Endothelial cell of umbilical vein (primary cell): ENCODE measurements around the gene NRG3. TPM values are rescaled to one million over a fixed set of nuclear protein-coding genes. Genes with fewer than 3 reads are reported as not detected.

Experiments used
- BruUV-seq: library from RNA; stranded (reverse); fragments of 400-500 nt; replicated peaks from 2 replicates; lab custom pipeline; 2021; lab: Mats Ljungman, UMichigan
- CTCF ChIA-PET: fragments of 300-600, 350-600 bp; sonication (Branson Sonifier 250); formaldehyde crosslinking; loops from one replicate; lab custom pipeline; 2021; ENCODE audit warnings: antibody characterized with exemption, inconsistent platforms; lab: Charles Lee
- POLR2A ChIA-PET: fragments of 300-600, 350-600 bp; sonication (Branson Sonifier 250); formaldehyde crosslinking; loops from one replicate; lab custom pipeline; 2021; ENCODE audit warnings: antibody characterized with exemption, inconsistent platforms; lab: Charles Lee
- DNase-seq: peaks from one replicate; pipeline ENCODE4 v3.0.0-alpha.2; 2011; ENCODE audit warnings: low read depth, low spot score
- FAIRE-seq: peaks from 2 replicates; lab custom pipeline; 2011; peaks lifted over from hg19 to GRCh38; lab: Jason Lieb, UNC
- H2AFZ ChIP-seq: 2 replicates; pipeline ENCODE4 v1.6.0; 2012; ENCODE audit warnings: low read depth, low read length, control low read depth, inconsistent platforms
- H3K27ac ChIP-seq: 2 replicates; pipeline ENCODE4 v1.5.1; 2011; ENCODE audit warnings: low read depth, mild to moderate bottlenecking, control low read depth, low read length, moderate library complexity; ENCODE audit not compliant: insufficient read depth
- H3K27me3 ChIP-seq, 2 experiments: 2 replicates each; pipeline versions ENCODE4 v1.6.0 to v1.6.1; 2011; ENCODE audit warnings: low read length in 2 of 2, mixed read lengths in 1 of 2; ENCODE audit not compliant: control insufficient read depth in 2 of 2, insufficient read depth in 2 of 2
- H3K36me3 ChIP-seq, 2 experiments: 2 replicates in 1 of 2; 3 replicates in 1 of 2; pipeline ENCODE4 v1.5.1; 2011; ENCODE audit warnings: low read length in 2 of 2, mild to moderate bottlenecking in 1 of 2, moderate library complexity in 1 of 2; ENCODE audit not compliant: control insufficient read depth in 2 of 2, insufficient read depth in 2 of 2; ENCODE audit errors: extremely low read depth in 1 of 2
- H3K4me1 ChIP-seq: 3 replicates; pipeline ENCODE4 v1.5.1; 2011; ENCODE audit warnings: mild to moderate bottlenecking, low read length; ENCODE audit not compliant: control insufficient read depth, insufficient read depth; ENCODE audit errors: extremely low read depth
- H3K4me2 ChIP-seq: 2 replicates; pipeline ENCODE4 v1.6.1; 2011; ENCODE audit warnings: low read length, control low read depth, mixed read lengths; ENCODE audit not compliant: insufficient read depth
- H3K4me3 ChIP-seq, 3 experiments: fragments of 200-600 bp in 1 of 3; sonication (generic), shearing (Covaris generic) in 1 of 3; replicated peaks in 1 of 3; 2 replicates each; pipeline ENCODE4 v1.5.1; 2011 to 2016; ENCODE audit warnings: control low read depth in 3 of 3, low read length in 3 of 3, mild to moderate bottlenecking in 2 of 3, inconsistent platforms in 1 of 3, low read depth in 1 of 3, moderate library complexity in 1 of 3; ENCODE audit not compliant: insufficient read depth in 1 of 3
- H3K79me2 ChIP-seq: 2 replicates; pipeline ENCODE4 v1.6.0; 2012; ENCODE audit warnings: low read length, inconsistent platforms; ENCODE audit not compliant: control insufficient read depth, insufficient read depth
- H3K9ac ChIP-seq: replicated peaks from 2 replicates; pipeline ENCODE3; 2011; ENCODE audit warnings: low read length, control low read depth; ENCODE audit not compliant: insufficient read depth; ENCODE audit errors: extremely low read depth
- H3K9me1 ChIP-seq: replicated peaks from 3 replicates; pipeline ENCODE4 v1.6.0; 2011; ENCODE audit warnings: mild to moderate bottlenecking, low read length; ENCODE audit not compliant: control insufficient read depth, insufficient read depth; ENCODE audit errors: extremely low read depth
- H3K9me3 ChIP-seq: replicated peaks from 2 replicates; pipeline ENCODE4 v1.5.1; 2012; ENCODE audit warnings: low read length, inconsistent platforms; ENCODE audit not compliant: control insufficient read depth, insufficient read depth
- H4K20me1 ChIP-seq: replicated peaks from 2 replicates; pipeline ENCODE3; 2011; ENCODE audit warnings: mild to moderate bottlenecking, low read length; ENCODE audit not compliant: control insufficient read depth, insufficient read depth; ENCODE audit errors: extremely low read depth
- CTCF ChIP-seq, 2 donors: IDR thresholded peaks; 1 replicate in 1 of 2; 2 replicates in 1 of 2; pipeline ENCODE4 v1.5.1; 2011; ENCODE audit warnings: low read length in 2 of 2, mild to moderate bottlenecking in 2 of 2, moderate library complexity in 2 of 2, control low read depth in 1 of 2, inconsistent platforms in 1 of 2, low read depth in 1 of 2; ENCODE audit not compliant: insufficient read depth in 1 of 2; ENCODE audit errors: extremely low read depth in 1 of 2
- EZH2 ChIP-seq: IDR thresholded peaks from 2 replicates; pipeline ENCODE4 v1.6.1; 2012; ENCODE audit warnings: borderline replicate concordance, low read depth, mild to moderate bottlenecking, moderate library complexity, low read length, inconsistent platforms; ENCODE audit not compliant: severe bottlenecking
- FOS ChIP-seq: IDR thresholded peaks from 2 replicates; pipeline ENCODE4 v1.6.1; 2011; ENCODE audit warnings: mild to moderate bottlenecking, low read length, moderate library complexity, borderline replicate concordance; ENCODE audit not compliant: insufficient read depth
- GATA2 ChIP-seq: IDR thresholded peaks from 2 replicates; pipeline ENCODE4 v1.7.0; 2011; ENCODE audit warnings: low read depth, mild to moderate bottlenecking, moderate library complexity, mixed read lengths, low read length; ENCODE audit not compliant: insufficient read length, insufficient read depth
- JUN ChIP-seq: IDR thresholded peaks from 2 replicates; pipeline ENCODE4 v1.6.1; 2011; ENCODE audit warnings: borderline replicate concordance, low read depth; ENCODE audit not compliant: insufficient read length, insufficient read depth
- MAX ChIP-seq: IDR thresholded peaks from 2 replicates; pipeline ENCODE4 v1.6.1; 2011; ENCODE audit not compliant: insufficient read depth, insufficient read length
- MYC ChIP-seq: IDR thresholded peaks from one replicate; pipeline ENCODE4 v1.6.1; 2011; ENCODE audit warnings: mild to moderate bottlenecking, low read depth, low read length
- POLR2A ChIP-seq: IDR thresholded peaks from 2 replicates; pipeline ENCODE4 v1.6.1; 2012; ENCODE audit warnings: low read depth, mild to moderate bottlenecking, control low read depth, low read length
- POLR2AphosphoS5 ChIP-seq: IDR thresholded peaks from 2 replicates; pipeline ENCODE4 v1.6.1; 2012; ENCODE audit warnings: low read depth, mild to moderate bottlenecking, control low read depth, low read length, moderate library complexity; ENCODE audit not compliant: insufficient read depth
- dilution Hi-C: fragments of 300-500 bp; cut with MboI; formaldehyde crosslinking; loops from one replicate; pipeline ENCODE4 v1.15.0; 2019; ENCODE audit warnings: low sequenced_read_pairs; ENCODE audit not compliant: extremely low pct_ligation_motif_present
- intact Hi-C: fragments of 100-400 bp; cut with micrococcal nuclease; formaldehyde crosslinking; loops from one replicate; pipeline ENCODE4 v1.10.0; 2022
- polyA plus RNA-seq, 4 experiments: library from polyadenylated mRNA; depleted of rRNA in 3 of 4; stranded (reverse) in 3 of 4; unstranded in 1 of 4; fragments of >200 nt; gene quantifications; 2 replicates each; pipeline versions ENCODE4 v1.2.1 to v1.2.3, GENCODE V29; 2011 to 2012; ENCODE audit warnings: missing spikeins in 1 of 4
- total RNA-seq: library from RNA; stranded (reverse); gene quantifications from 2 replicates; pipeline ENCODE4 v1.2.3, GENCODE V29; 2021

The NRG3 gene
- total and polyA plus RNA-seq, 2 donors (not counting 3 experiments of a cell fraction or from before 2014, with no cell fraction given) = 1.9 to 3.9 TPM

GRCh38 chr10:83007510-83007909 lies 1132.5 kb downstream of the NRG3 start:
- peaks cover 0 to 3% of the 10 kb centered on the region in 2 experiments for H3K27me3 ChIP-seq
- TF ChIP-seq POLR2A = no peak
- TF ChIP-seq GATA2 = no peak
- no peak for TF ChIP-seq JUN
- no peak for TF ChIP-seq FOS
- no peak for TF ChIP-seq CTCF (IDR thresholded peaks at IDR 0.05; ENCODE audit: extremely low read depth in 1 of 2, insufficient read depth in 1 of 2, low read depth in 1 of 2, low read length in 2 of 2)
- no peak for TF ChIP-seq POLR2AphosphoS5
- TF ChIP-seq EZH2 = no peak
- TF ChIP-seq MYC = no peak
- no peak for TF ChIP-seq MAX
- H3K36me3 ChIP-seq = no peaks in the 10 kb centered on the region
- no peak for DNase-seq
- H4K20me1 ChIP-seq = no peaks in the 10 kb centered on the region
- H2AFZ ChIP-seq = no peak overlapping the region
- dilution Hi-C loops (no loop called here), intact Hi-C loops (no loop called here)
- CTCF ChIA-PET = no interaction called here
- H3K27ac ChIP-seq = no peak overlapping the region
- H3K4me1 ChIP-seq = no peaks in the 10 kb centered on the region
- no peaks in the 10 kb centered on the region for H3K9me3 ChIP-seq
- H3K9ac ChIP-seq = no peak overlapping the region
- BruUV-seq = no TSS peak
- H3K4me2 ChIP-seq = no peak overlapping the region
- FAIRE-seq = no peak
- no peak overlapping the region for H3K4me3 ChIP-seq
- no peaks in the 10 kb centered on the region for H3K9me1 ChIP-seq
- no peaks in the 10 kb centered on the region for H3K79me2 ChIP-seq
- POLR2A ChIA-PET = no interaction called here
